ENCODE measurements around the gene POR.

Gene POR

DNA sequence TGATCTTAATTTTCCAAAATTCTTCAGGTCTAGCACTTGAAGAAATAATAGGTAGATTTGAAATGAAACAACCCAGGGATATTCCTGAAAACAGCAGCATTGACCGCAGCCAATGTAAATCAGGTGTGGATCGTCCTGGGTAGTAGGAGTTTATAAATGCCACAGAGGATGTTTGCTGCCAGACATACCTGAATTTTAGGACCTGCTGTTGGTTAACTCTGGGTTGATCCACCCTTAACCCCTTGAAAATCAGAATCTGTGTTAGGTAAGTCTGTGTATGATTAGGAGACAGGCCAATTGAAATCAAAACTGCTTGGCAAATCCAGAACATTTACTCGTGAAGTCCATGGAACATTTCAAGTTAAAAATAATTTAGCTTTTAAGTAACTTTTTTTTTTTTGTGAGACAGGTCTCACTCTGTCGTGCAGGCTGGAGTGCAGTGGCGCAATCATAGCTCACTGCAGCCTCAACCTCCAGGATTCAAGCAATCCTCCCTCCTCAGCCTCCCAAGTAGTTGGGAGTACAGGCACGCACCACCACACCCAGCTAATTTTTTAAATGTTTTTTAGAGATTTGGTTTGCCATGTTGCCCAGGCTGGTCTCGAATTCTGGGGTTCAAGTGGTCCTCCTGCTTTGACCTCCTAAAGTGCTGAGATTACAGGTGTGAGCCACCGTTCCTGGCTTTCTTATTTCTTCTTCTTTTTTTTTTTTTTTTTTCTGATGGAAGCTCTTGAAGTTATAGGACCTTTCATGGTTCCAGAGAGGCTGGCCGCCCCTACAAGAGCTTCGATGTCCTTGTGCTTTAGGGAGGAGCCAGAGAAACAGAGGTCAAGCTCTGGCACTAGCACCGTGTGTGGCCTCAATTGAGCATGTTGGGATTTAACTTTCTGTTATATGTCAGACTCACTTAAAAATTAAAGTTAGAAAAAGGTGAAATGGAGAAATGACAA is 2.0 kb downstream of the POR start:
- no peak for DNase-seq

DNA sequence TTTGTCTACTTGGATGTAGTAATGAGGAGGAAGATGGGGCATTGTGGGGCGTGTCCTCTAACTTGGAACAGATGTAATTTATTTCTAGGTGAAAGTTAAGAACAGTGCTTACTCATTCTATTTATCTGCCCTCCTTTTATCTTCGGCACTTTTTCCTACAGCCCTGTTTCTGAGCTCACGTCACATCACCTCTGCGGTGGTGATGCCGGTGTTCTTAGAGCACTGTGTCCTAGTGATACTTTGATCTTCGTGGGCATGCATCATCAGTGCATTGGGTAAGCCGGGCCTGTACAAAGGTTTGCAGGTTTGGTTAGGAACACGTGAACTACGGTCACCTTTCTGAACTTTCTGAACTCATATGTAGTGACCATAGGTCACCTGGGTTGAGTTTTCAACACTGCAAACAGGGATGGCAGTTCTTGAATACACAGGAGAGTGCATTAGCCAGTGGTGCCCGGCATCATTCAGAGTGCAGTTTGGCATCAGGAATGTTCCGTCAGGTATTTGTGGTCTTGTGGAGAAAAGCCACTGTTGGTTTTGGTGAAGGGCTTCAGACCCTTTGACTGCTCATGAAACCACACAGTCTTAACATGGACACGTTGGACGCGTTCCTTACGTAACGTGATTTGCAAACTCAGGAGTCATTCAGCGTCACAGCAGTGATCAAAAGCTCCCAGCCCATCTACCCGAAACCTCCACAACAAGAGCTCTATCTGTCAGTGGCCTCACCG is 5.6 kb downstream of the POR start:
- DNase-seq: no peak

DNA sequence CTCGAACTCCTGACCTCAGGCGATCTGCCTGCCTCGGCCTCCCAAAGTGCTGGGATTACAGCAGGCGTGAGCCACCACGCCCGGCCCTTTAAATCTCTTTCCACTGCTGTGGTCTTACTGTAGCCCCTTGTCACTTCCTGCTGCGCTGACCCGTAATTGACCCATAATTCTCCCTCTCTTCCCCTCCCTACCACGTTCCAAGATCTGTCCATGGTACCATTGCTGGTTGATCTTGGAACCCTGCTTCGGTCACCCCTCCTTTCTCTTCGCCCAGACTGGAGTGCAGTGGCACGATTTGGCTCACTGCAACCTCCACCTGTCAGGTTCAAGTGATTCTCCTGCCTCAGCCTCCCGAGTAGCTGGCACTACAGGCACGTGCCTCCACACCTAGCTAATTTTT is 6.5 kb downstream of the POR start:
- DNase-seq: no peak

DNA sequence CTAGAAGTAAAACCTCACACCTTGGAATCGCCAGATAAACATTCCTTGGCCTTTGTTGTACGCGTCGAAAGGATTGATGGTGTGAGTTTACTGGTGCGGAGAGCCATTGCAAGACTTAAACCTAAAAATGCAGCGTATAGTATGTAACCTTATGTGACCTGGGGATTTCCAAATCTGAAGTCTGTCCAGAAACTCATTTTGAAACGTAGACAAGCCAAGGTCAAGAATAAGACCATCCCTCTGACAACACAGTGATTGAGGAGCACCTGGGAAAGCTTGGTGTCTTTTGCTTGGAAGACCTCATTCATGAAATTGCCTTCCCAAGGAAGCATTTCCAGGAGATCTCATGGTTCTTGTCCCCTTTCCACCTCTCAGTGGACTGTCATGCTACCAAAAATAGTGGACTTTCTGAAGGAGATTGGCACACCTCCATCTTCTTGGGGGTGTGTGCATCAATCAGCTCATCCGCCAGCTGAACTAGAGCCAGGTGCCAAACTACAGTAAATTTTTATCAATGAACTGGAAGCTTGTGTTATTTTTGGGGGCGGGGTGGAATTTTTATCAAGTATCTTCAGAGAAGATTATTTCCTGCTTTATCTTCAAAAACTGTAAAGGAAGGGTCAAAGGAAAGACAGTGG is 8.1 kb downstream of the POR start:
- DNase-seq: no peak

DNA sequence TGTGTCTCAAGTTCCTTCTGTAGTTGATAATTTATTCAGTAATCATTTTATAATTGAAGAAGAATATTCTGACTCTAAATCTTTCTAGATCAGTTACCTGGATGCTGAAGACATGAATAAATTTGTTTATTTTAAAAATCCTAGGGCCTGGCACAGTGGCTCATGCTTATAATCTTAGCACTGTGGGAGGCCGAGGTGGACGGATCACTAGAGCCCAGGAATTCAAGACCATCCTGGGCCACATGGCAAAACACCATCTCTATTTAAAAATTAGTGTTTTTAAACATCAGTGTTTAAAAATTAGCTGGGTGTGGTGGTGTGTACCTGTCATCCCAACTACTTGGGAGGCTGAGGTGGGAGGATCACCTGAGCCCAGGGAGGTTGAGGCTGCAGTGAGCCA is 9.3 kb downstream of the POR start:
- DNase-seq: no peak

DNA sequence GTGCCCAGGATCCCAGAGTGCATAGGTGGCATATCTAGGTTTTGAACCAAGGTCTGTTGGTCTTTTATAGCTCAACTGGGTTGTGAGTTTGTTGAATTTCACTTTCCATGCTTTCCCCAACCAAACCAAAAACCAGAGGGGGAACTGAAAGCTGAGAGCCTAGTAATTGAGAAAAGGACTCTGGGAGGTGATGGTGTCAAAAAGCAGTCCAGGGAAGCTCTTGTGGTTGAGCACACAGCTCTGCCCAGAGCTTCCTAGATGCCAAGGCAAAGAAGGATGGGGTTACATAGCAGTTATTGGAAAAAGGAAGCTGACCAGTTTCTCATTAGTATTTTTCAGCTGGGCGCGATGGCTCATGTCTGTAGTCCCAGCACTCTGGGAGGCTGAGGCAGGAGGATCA is 9.9 kb downstream of the POR start:
- no peak for DNase-seq

DNA sequence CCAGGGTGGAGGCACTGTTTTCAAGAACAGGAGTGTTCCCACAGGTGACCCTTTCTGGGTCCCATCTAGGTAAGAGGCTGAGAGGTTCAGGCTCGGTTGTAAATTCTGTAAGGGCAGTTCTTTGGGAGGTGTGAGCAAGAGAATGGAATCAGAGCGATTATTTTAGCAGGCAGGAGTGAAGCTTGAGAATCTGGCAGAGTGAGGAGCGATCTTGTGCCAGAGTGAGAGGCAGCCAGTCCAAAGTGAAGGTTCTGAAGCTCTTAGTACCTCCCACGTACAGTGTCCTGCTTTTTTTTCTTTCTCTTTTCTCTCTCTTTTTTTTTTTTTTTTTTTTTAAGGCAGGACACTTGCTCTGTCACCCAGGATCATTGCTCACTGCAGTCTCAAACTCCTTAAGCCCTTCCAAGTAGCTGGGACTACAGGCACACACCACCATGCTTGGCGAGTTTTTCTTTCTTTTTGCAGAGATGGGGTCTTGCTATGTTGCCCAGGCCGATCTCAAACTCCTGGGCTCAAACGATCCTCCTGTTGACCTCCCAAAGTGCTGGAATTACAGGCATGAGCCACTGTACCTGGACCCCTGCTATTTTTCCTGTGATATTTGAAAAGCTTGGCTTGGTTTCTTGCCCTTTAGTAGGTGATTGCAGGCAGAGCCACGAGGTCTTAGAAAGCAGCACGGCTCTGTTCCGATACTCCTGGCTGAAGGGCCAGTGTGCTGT is 10.9 kb downstream of the POR start:
- no peak for DNase-seq

DNA sequence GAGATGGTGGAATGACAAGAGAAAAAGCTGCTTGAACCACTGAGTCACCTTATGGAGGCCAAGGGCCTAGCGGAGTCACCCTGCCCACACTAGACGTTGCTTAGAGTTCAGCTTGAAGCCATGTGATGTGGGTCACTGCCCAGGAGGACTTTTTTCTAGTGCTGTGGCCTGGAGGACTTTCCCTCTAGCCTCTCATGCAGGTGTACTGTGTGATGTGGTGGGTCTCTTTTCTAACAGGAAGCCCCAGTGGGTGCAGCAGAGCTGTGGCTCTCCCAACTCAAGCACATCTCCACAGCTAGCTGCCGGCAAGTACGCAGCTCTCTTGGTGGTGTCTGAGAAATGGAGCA is 13.6 kb downstream of the POR start:
- peak; percentile 23 for DNase-seq

DNA sequence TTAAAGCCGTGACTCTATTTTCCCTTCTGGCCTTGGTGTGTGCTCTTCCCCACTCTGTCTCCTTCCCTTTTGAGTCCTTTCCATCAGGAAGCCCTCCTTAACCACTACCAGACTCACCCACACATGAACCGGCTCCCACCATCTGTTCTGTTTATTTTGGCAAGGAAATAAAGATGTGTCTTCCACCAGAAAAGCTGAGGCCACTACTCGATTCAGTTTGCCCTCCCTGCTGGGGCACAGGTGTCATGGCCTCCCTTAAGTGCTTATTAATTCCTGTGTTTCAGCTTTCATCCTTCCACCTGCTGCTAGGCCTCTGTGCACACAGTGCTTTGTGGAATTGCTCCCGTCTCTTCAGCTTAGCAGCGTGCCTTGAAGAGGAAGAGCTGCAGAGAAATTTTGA is 16.7 kb downstream of the POR start:
- no peak for DNase-seq

DNA sequence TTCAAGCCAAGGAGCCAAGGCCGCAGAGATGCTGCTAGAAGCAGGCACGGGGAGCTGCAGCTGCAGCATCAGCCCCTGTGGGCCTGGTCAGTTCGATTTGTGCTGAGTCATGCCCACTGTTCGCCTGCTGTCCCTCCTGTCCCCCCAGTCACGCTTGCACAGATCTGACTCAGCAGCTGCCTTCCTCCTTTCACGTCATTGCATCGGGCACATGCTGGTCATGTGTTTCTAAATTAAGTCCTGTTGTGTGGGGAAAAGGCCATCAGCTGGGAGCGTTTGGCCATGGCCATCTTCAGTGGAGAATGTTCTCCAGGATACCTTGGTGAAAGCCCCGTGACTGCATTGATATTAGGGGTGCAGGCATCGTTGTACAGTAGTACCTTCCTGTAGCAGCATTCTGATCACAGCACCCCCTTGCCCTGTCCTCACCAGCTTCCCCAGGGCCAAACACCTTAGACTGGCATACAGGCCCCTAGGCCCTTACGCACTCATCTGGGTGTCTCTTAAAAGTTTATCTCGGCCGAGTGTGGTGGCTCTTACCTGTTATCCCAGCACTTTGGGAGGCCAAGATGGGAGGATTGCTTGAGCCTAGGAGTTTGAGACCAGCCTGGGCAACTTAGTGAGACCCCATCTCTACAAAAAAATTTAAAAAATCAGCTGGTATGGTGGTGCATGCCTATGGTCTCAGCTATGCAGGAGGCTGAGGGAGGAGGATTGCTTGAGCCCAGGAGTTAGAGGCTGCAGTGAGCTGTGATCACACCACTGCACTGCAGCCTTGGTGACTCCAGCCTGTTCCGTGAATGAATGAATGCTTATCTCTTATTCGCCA is 23.2 kb downstream of the POR start:
- DNase-seq: peak; percentile 42

DNA sequence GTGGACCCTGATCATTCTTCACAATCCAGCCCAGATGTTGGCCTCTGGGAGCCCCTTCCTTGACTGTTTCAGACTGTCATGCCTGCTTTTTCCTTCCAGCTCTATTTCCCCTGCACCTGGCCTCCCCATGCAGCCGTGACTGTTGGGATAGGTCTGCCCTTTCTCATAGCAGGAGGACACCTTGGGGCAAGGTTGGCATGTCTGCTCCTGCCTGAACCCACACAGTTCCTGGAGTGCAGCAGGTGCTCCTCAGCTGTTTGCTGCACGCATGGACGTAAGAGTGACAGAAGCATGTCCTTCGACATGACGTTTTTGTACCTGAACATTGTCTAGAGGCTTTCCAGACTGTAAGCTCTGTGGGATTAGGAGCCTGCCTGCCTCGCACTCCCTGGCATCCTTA is 24.0 kb downstream of the POR start:
- DNase-seq: no peak

DNA sequence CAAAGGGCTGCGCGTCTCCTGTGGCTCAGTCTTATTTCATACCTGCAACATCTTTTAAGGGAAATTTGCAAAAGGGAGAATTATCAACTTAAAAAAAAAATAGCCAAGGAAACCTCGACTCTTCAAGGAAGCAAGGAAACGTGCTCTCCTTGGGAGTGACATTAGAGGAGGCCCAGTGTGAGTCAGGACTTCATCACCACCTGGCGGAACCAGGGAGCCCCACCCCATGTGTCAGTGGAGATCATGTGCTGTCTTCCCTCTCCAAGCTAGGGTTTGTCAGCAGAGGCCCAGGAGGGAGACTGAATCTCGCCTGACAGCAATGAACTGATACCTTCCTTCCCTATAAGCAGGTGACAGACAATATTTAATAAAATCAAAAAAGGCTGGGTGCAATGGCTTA is 28.9 kb downstream of the POR start:
- no peak for DNase-seq

DNA sequence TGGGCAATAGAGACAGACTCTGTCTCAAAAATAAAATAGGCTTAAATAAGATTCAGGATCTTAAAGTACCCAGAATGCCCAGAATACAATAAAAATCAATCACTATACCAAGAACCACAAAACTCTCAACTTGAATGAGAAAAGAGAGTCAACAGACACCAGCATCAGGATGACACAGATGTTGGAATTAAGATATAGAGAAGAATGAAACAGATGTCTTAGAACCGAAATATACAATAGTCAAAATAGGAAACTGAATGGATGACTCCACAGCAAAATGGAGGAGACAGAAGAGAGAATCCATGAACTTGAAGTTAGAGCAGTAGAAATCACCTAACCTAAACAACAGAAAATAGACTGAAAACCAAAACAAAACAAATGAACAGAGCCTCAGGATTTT is 29.6 kb downstream of the POR start:
- DNase-seq: no peak

DNA sequence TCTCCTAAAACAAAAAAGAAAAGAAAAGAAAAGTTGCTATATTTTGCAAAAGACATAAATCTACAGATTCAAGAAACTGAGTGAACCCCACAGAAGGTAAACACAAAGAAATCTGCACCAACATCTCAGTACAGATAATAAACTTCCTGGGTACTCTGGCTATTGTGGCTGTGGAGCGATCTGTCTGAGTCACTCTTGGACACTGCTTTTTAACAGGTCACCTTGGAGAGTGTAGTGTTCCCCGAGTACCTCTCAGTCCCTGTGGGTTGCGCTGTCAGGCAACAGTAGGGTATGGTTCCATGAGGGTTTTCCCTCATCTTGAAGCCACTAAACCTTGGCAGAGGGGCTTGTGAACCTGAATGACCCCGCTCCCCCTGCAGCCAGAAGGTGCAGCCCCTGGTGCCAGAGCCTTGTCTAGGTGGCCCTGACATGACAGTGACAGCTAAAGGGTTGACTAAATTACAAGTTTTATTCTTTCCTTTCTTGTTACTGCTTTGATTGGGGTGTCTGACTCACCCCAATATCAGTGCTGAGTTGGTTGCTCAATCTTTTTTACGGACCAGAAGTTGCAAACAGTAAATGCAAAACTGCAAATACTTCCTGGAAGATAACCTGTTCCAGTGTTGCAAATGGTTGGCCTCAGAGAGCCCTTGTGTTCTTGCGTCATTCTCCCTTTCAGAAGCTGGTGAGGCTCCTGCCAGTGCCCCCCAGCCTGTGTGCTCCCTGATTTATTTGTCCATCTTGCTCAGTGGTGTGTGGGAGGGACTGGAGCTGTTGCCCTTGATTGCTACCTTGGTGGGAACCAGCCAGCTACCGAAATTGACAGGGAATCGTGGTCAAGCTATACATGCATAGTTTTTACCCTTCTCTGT is 30.6 kb downstream of the POR start:
- no peak for DNase-seq

DNA sequence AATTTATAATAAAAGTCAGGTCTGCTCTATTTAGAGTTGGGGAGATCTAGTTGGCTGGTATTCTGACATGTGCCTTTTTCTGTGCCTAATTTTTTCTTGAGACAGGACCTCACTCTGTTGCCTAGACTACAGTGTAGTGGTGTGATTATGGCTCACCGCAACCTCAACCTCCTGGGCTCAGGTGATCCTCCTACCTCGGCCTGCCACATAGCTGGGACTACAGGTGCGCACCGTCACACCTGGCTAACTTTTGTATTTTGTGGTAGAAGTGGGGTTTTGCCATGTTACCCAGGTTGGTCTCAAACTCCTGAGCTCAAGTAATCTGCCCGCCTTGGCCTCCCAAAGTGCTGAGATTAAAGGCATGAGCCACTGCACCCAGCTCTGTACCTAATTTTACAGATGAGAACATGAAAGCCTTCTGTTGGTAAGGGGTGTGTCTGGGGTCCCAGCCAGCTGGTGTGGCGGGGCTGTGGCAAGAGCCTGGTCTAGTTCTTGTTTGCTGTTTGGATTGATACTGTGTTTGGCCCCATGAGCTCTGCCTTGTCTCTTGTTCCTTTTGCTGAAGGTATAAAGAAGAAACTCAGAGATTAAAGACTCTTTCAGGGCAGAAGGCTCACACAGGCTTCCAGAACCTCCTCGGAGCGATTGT is 31.4 kb downstream of the POR start:
- no peak for DNase-seq

DNA sequence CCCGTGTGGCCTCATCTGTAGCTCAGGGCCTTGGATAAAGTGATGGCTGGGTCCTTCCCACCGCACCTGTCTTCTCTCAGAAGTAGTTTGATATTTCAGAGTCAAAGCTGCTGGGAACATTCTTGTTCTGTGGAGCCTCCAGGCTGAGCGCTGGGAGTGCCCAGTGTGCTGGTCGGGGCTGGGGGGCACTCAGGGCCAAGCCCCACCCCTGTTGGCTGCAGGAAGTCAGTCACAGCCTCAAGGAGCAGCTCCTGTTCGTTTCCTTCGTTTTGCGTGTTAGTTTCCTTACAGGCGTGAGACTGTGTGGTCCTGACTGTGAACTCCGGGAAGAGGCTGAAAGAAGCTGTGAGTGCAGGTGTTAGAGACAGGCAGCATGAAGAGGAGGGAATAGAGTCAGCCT is 33.2 kb downstream of the POR start:
- DNase-seq: no peak

DNA sequence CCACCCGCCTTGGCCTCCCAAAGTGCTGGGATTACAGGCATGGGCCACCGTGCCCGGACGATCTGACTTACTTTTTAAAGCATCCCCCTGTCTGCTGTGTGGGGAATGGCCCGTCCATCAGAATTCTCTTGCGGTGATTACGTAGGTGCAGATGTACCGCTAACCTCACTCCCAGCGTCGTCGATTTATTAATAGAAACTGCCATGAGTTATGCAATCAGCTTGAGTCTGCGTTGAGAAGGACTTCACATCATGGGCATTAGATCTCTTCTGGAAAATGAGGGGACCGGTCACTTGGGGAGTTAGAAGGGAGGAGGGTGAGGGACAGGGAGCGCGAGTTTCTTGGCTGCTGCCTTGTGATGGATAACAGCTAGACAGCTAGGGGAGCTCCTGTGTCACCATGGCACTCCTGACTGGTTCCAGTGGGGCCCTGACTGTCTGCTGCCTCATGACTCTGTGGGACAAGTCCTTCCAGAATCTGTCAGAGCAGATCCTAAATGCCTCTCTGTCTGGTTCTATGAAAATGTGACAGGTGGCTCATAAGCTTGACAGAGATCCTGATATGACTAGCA is 35.2 kb downstream of the POR start:
- DNase-seq: no peak

DNA sequence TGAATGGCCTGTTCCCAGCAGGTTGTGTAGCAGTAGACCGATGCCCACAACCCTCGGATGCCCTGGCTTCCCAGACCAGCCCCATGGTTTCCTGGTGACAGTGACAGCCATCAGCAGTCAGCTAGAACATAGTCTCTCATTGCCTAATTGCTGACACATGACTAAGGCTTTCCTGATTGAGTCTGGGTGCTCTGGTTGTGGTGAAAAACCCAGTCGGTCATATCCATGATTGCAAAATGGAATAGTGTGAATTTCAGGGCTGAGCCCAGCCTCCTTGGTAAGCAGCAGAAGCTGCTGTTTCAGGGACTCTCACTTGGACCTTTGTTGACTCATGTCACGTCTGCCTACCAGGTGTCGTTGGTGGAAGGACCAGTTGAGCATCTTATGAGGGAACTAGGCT is 36.6 kb downstream of the POR start:
- DNase-seq: peak; percentile 64

DNA sequence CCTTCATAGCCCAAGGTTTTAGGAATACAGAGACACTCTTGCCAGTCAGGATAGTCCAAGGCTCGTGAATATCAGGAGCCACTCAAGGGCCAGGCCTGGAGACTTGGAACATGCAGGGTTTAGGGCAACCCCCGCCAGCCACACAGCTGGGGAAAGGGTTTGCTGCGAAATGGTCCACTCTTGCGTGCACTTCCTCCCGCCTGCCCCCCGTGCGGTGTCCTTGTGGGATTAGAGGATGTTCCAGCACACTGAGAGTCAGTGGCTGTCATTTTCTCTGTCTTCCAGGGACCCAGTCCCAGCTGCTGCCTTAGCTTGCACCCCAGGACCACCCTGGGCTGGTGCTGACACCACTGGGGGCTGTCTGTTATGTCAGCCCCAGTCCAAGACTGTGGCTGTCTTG is 38.5 kb downstream of the POR start:
- DNase-seq: no peak

DNA sequence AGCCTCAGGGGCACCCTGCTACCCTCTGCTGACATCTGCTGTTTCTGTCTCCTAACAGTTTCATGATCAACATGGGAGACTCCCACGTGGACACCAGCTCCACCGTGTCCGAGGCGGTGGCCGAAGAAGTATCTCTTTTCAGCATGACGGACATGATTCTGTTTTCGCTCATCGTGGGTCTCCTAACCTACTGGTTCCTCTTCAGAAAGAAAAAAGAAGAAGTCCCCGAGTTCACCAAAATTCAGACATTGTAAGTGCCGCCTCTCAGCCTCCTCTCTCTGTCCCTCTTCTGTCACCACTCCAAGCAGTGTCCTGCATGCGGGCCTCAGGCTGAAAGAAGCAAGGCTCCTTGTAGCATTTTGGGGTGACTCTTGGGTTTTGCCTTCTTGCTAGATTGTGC is 39.0 kb downstream of the POR start:
- no peak for DNase-seq
